CD4-positive, alpha-beta memory T cell (primary cell): ENCODE data around the gene PLXDC1. TPM values are rescaled to one million over a fixed set of nuclear protein-coding genes. Genes with fewer than 3 reads are reported as not detected.

Experiments used
- CTCF ChIA-PET: fragments of 350-600 bp; sonication (Branson Sonifier 250); formaldehyde crosslinking; loops from one replicate; lab custom pipeline; 2021; ENCODE audit warnings: inconsistent platforms; ENCODE audit not compliant: partially characterized antibody; lab: Charles Lee
- POLR2A ChIA-PET: fragments of 350-600 bp; sonication (Branson Sonifier 250); formaldehyde crosslinking; loops from one replicate; lab custom pipeline; 2021; ENCODE audit not compliant: partially characterized antibody; lab: Charles Lee
- DNase-seq, 5 donors: peaks; one replicate each; pipeline versions ENCODE4 v3.0.0 to v3.0.0-alpha.2; 2020 to 2022; ENCODE audit warnings: mixed read lengths in 1 of 5
- H3K27ac ChIP-seq: one replicate; pipeline ENCODE4 v1.7.0; 2013; ENCODE audit warnings: low read depth, low read length
- H3K27me3 ChIP-seq: 2 replicates; pipeline ENCODE4 v1.7.0; 2013; ENCODE audit warnings: mild to moderate bottlenecking, low read length, moderate library complexity; ENCODE audit not compliant: insufficient read depth
- H3K36me3 ChIP-seq: 2 replicates; pipeline ENCODE4 v1.7.0; 2013; ENCODE audit warnings: mild to moderate bottlenecking, low read length, moderate library complexity; ENCODE audit not compliant: insufficient read depth
- H3K4me1 ChIP-seq: 2 replicates; pipeline ENCODE4 v1.7.0; 2013; ENCODE audit warnings: mild to moderate bottlenecking, low read length, moderate library complexity; ENCODE audit not compliant: insufficient read depth
- H3K4me3 ChIP-seq, 2 donors: one replicate each; pipeline ENCODE4 v1.7.0; 2013; ENCODE audit warnings: low read length in 2 of 2, mild to moderate bottlenecking in 1 of 2
- H3K9me3 ChIP-seq, 2 donors: one replicate each; pipeline ENCODE4 v1.7.0; 2013; ENCODE audit warnings: low read length in 2 of 2, control low read depth in 1 of 2; ENCODE audit not compliant: control insufficient read depth in 1 of 2
- H3K27ac Mint-ChIP-seq, 7 donors: one replicate each; pipeline ENCODE4 v1.8.0; 2020 to 2021; ENCODE audit warnings: mixed read lengths in 7 of 7, mild to moderate bottlenecking in 6 of 7, inconsistent platforms in 3 of 7, moderate library complexity in 3 of 7
- H3K27me3 Mint-ChIP-seq, 2 donors: one replicate each; pipeline ENCODE4 v1.8.0; 2020 to 2021; ENCODE audit warnings: mixed read lengths in 2 of 2
- H3K36me3 Mint-ChIP-seq, 2 donors: one replicate each; pipeline ENCODE4 v1.8.0; 2020 to 2021; ENCODE audit warnings: mixed read lengths in 2 of 2, inconsistent platforms in 1 of 2, mild to moderate bottlenecking in 1 of 2
- H3K4me1 Mint-ChIP-seq, 4 donors: one replicate each; pipeline ENCODE4 v1.8.0; 2020 to 2021; ENCODE audit warnings: mixed read lengths in 4 of 4, mild to moderate bottlenecking in 1 of 4
- H3K4me3 Mint-ChIP-seq, 8 donors: one replicate each; pipeline ENCODE4 v1.8.0; 2020 to 2021; ENCODE audit warnings: mixed read lengths in 8 of 8, mild to moderate bottlenecking in 7 of 8, moderate library complexity in 6 of 8, inconsistent platforms in 3 of 8
- H3K9me3 Mint-ChIP-seq, 8 donors: one replicate each; pipeline ENCODE4 v1.8.0; 2020 to 2021; ENCODE audit warnings: mixed read lengths in 8 of 8, mild to moderate bottlenecking in 5 of 8, inconsistent platforms in 3 of 8, moderate library complexity in 1 of 8
- intact Hi-C: fragments of 100-400 bp; cut with micrococcal nuclease; formaldehyde crosslinking; loops from one replicate; pipeline ENCODE4 v1.15.1; 2023
- polyA plus RNA-seq, 2 donors: library from polyadenylated mRNA; unstranded; fragments of 300-500 nt; fragmentation: Illumina TruSeq; gene quantifications; one replicate each; pipeline ENCODE4 v1.2.3, GENCODE V29; 2021
- total RNA-seq, 2 experiments: library from RNA; stranded (reverse); gene quantifications; one replicate each; pipeline ENCODE4 v1.2.3, GENCODE V29; 2021

PLXDC1 gene
- total and polyA plus RNA-seq, 4 experiments from 2014 or later: 2.5 to 16.4 (median 10.2) TPM

- Mint-ChIP-seq H3K4me1 (peaks cover 43 to 82% (median 59%) of the 10 kb centered on the region in 4 donors), H3K27me3 (no peaks in the 10 kb centered on the region), H3K27ac (peak within 1 kb of the TSS; percentile 71 to 100 (median 87)), H3K36me3 (peaks cover 18 to 42% of the 10 kb centered on the region in 2 donors), H3K9me3 (peaks cover 0 to 5% (median 0%) of the 10 kb centered on the region in 8 donors), H3K4me3 (peak within 1 kb of the TSS; percentile 73 to 96 (median 85))
- POLR2A ChIA-PET: interaction anchor here (0.8 to 1.4 kb wide), 3 partner anchors 44 to 372 kb away, joined by 3 read pairs; partner anchors contain the start of gene LASP1
- DNase-seq: peak; percentile 54 to 75 (median 57)
- Histone ChIP-seq H3K9me3 (no peaks in the 10 kb centered on the region), H3K4me1 (peaks cover 54% of the 10 kb centered on the region), H3K4me3 (peak within 1 kb of the TSS; percentile 23 to 75), H3K27me3 (no peaks in the 10 kb centered on the region), H3K36me3 (peaks cover 12% of the 10 kb centered on the region), H3K27ac (peak within 1 kb of the TSS; percentile 62)
- intact Hi-C loops: loop anchor here (5.0 kb wide), 1 partner anchor 40 kb away; no protein-coding TSS in a partner anchor
- CTCF ChIA-PET: interaction anchor here (1.0 to 2.7 kb wide), 2 partner anchors 33 to 44 kb away, joined by 3 to 16 read pairs; no protein-coding TSS in a partner anchor
Observed at GRCh38 chr17:39197380-39198185, 46.1 kb upstream of the PLXDC1 start, which contains the start of gene CACNB1. Gene CACNB1 (minus strand): TSS chr17:39197669. CDS start chr17:39197495, 174 bp downstream.

GRCh38 chr17:39196808-39197291 is 45.4 kb upstream of the PLXDC1 start:
- Histone ChIP-seq H3K27me3 (no peaks in the 10 kb centered on the region), H3K4me1 (peaks cover 47% of the 10 kb centered on the region), H3K36me3 (peaks cover 12% of the 10 kb centered on the region), H3K4me3 (peak overlapping the region; percentile 23 to 75), H3K9me3 (no peaks in the 10 kb centered on the region), H3K27ac (peak overlapping the region; percentile 62)
- DNase-seq: no peak
- Mint-ChIP-seq H3K27me3 (no peaks in the 10 kb centered on the region), H3K4me1 (peaks cover 40 to 81% (median 54%) of the 10 kb centered on the region in 4 donors), H3K9me3 (peaks cover 0 to 5% (median 0%) of the 10 kb centered on the region in 8 donors), H3K27ac (peak overlapping the region in 4 of 7 donors; percentile 57 to 81 (median 66)), H3K36me3 (peaks cover 15 to 40% of the 10 kb centered on the region in 2 donors), H3K4me3 (peak overlapping the region; percentile 72 to 96 (median 82))
- CTCF ChIA-PET: interaction anchor here (1.7 to 5.7 kb wide), 2 partner anchors 9 to 22 kb away, joined by 6 to 26 read pairs; no protein-coding TSS in a partner anchor
- POLR2A ChIA-PET: interaction anchor here (0.7 to 1.6 kb wide), 3 partner anchors 9 to 44 kb away, joined by 3 to 6 read pairs (median 3); no protein-coding TSS in a partner anchor
- intact Hi-C loops: loop anchor here (5.0 kb wide), 1 partner anchor 40 kb away; no protein-coding TSS in a partner anchor

- Histone ChIP-seq H3K36me3 (peaks cover 7% of the 10 kb centered on the region), H3K27me3 (no peaks in the 10 kb centered on the region), H3K27ac (no peak overlapping the region), H3K4me3 (peak overlapping the region in 1 of 2 donors; percentile 8), H3K4me1 (peaks cover 41% of the 10 kb centered on the region), H3K9me3 (no peaks in the 10 kb centered on the region)
- Mint-ChIP-seq H3K27ac (peak overlapping the region in 6 of 7 donors; percentile 15 to 90 (median 83)), H3K36me3 (peaks cover 12 to 39% of the 10 kb centered on the region in 2 donors), H3K4me3 (peak overlapping the region; percentile 72 to 87 (median 79)), H3K27me3 (no peaks in the 10 kb centered on the region), H3K4me1 (peaks cover 37 to 76% (median 51%) of the 10 kb centered on the region in 4 donors), H3K9me3 (peaks cover 0 to 5% (median 0%) of the 10 kb centered on the region in 8 donors)
- DNase-seq: no peak
- CTCF ChIA-PET: interaction anchor here (0.6 to 5.7 kb wide), 9 partner anchors 10 to 103 kb away, joined by 3 to 26 read pairs (median 6); partner anchors contain the start of gene ARL5C
- POLR2A ChIA-PET: interaction anchor here (0.7 to 1.6 kb wide), 5 partner anchors 10 to 492 kb away, joined by 3 to 6 read pairs (median 4); partner anchors contain the start of gene PSMB3
- intact Hi-C loops: loop anchor here (5.0 kb wide), 1 partner anchor 41 kb away; no protein-coding TSS in a partner anchor
Observed at GRCh38 chr17:39196241-39196807, 44.9 kb upstream of the PLXDC1 start.

GRCh38 chr17:39195568-39196160 is 44.2 kb upstream of the PLXDC1 start:
- intact Hi-C loops: loop anchor here (5.0 kb wide), 1 partner anchor 42 kb away; no protein-coding TSS in a partner anchor
- Mint-ChIP-seq H3K4me3 (peak overlapping the region; percentile 66 to 87 (median 78)), H3K9me3 (peaks cover 0 to 5% (median 0%) of the 10 kb centered on the region in 8 donors), H3K36me3 (peaks cover 8 to 33% of the 10 kb centered on the region in 2 donors), H3K27me3 (no peaks in the 10 kb centered on the region), H3K4me1 (peaks cover 30 to 69% (median 45%) of the 10 kb centered on the region in 4 donors), H3K27ac (peak overlapping the region in 6 of 7 donors; percentile 74 to 90 (median 82))
- CTCF ChIA-PET: interaction anchor here (0.6 to 5.7 kb wide), 11 partner anchors 9 to 103 kb away, joined by 3 to 26 read pairs (median 4); partner anchors contain the start of gene ARL5C
- peak overlapping the region in 1 of 2 donors; percentile 8 for H3K4me3 ChIP-seq
- H3K36me3 ChIP-seq: peaks cover 7% of the 10 kb centered on the region
- peaks cover 35% of the 10 kb centered on the region for H3K4me1 ChIP-seq
- DNase-seq: peak in 3 of 5 donors; percentile 25 to 61 (median 28)
- H3K9me3 ChIP-seq: no peaks in the 10 kb centered on the region
- H3K27me3 ChIP-seq: no peaks in the 10 kb centered on the region
- H3K27ac ChIP-seq: no peak overlapping the region
- POLR2A ChIA-PET: interaction anchor here (0.9 to 1.6 kb wide), 5 partner anchors 21 to 491 kb away, joined by 4 to 6 read pairs (median 4); partner anchors contain the start of gene PSMB3

- Mint-ChIP-seq H3K36me3 (peaks cover 5 to 27% of the 10 kb centered on the region in 2 donors), H3K27me3 (no peaks in the 10 kb centered on the region), H3K9me3 (peaks cover 0 to 4% (median 0%) of the 10 kb centered on the region in 8 donors), H3K4me3 (peak overlapping the region in 6 of 8 donors; percentile 64 to 81 (median 75)), H3K4me1 (peaks cover 30 to 63% (median 42%) of the 10 kb centered on the region in 4 donors), H3K27ac (peak overlapping the region in 6 of 7 donors; percentile 10 to 90 (median 75))
- ChIA-PET POLR2A (interaction anchor here (0.9 to 1.6 kb wide), 4 partner anchors 20 to 443 kb away, joined by 4 to 6 read pairs (median 4); partner anchors contain the start of gene PSMB3), CTCF (interaction anchor here (0.9 to 5.7 kb wide), 8 partner anchors 8 to 102 kb away, joined by 3 to 26 read pairs (median 6); partner anchors contain the start of gene ARL5C)
- DNase-seq: peak in 1 of 5 donors; percentile 29
- Histone ChIP-seq H3K4me1 (peaks cover 35% of the 10 kb centered on the region), H3K27me3 (no peaks in the 10 kb centered on the region), H3K9me3 (no peaks in the 10 kb centered on the region), H3K36me3 (peaks cover 7% of the 10 kb centered on the region), H3K27ac (no peak overlapping the region), H3K4me3 (no peak overlapping the region)
- intact Hi-C loops: loop anchor here (5.0 kb wide), 1 partner anchor 42 kb away; no protein-coding TSS in a partner anchor
Observed at GRCh38 chr17:39194985-39195524, 43.6 kb upstream of the PLXDC1 start.
